DLD1 (cell line): ENCODE results near the gene C10orf95.

Experiments
- in situ Hi-C: cut with HindIII; loops from 2 replicates; pipeline ENCODE4 v1.10.0; 2017; ENCODE audit warnings: low sequenced_read_pairs

The C10orf95 gene

GRCh38 chr10:102405108-102405571, 46.2 kb downstream of the C10orf95 start:
- in situ Hi-C loops = no loop called here

- in situ Hi-C loops = no loop called here
Measured at GRCh38 chr10:102404361-102405107, 46.8 kb downstream of the C10orf95 start.

GRCh38 chr10:102403115-102403514, 48.2 kb downstream of the C10orf95 start:
- in situ Hi-C loops = no loop called here

DNA sequence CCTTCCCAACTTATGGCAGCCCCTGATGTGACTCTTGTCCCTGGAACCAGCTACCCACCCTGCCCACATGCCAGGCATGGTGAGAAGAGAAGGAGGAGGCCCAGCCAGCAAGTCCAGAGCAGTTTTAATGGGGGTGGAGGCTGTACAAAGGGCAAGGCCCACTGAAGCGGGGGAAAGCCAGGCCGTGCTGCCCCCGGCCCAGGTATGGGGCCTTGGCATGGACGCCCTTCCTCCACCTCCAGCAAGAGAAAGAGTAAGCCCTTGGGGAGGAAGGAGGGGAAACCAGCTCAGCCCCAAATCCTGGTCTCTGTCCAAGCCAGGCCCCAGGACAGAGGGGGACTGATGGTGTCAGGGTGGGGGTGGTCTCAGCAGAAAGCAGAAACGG, 48.8 kb downstream of the C10orf95 start:
- in situ Hi-C loops = no loop called here

GRCh38 chr10:102401735-102402511, 49.4 kb downstream of the C10orf95 start:
- in situ Hi-C loops = no loop called here

- in situ Hi-C loops = no loop called here
Measured at GRCh38 chr10:102401342-102401654, 50.0 kb downstream of the C10orf95 start.

GRCh38 chr10:102400598-102401341, 50.6 kb downstream of the C10orf95 start:
- in situ Hi-C loops = no loop called here

GRCh38 chr10:102400076-102400475, 51.3 kb downstream of the C10orf95 start:
- in situ Hi-C loops = no loop called here
